GM12878 (cell line): ENCODE measurements around the gene ALOXE3. TPM values are rescaled to one million over a fixed set of nuclear protein-coding genes. Genes with fewer than 3 reads are reported as not detected.

Source experiments
- ATAC-seq: fragments of 200-7000 bp; cut with Tn5 transposase; 3 replicates; pipeline ENCODE4 v1.9.1; 2020; ENCODE audit warnings: mild to moderate bottlenecking, moderate library complexity
- BruUV-seq: library from RNA; stranded (reverse); fragments of 400-500 nt; replicated peaks from 2 replicates; lab custom pipeline; 2021; lab: Mats Ljungman, UMichigan
- CTCF ChIA-PET: fragments of 300-600 bp; sonication (Branson Sonifier 250); formaldehyde crosslinking; extraction: SDS; loops from one replicate; lab custom pipeline; 2021; ENCODE audit warnings: inconsistent platforms; lab: Yijun Ruan, JAX
- POLR2A ChIA-PET: fragments of 350-600 bp; formaldehyde crosslinking; extraction: SDS; loops from one replicate; lab custom pipeline; 2021; ENCODE audit warnings: inconsistent platforms; lab: Charles Lee
- RAD21 ChIA-PET: fragments of 300-600 bp; sonication (Branson Sonifier 250); formaldehyde crosslinking; loops from one replicate; lab custom pipeline; 2023; ENCODE audit warnings: antibody characterized with exemption; ENCODE audit not compliant: unreplicated experiment; lab: Charles Lee
- SMC1A ChIA-PET: fragments of 300-600 bp; sonication (Branson Sonifier 250); formaldehyde crosslinking; loops from one replicate; lab custom pipeline; 2023; ENCODE audit not compliant: unreplicated experiment, uncharacterized antibody; lab: Charles Lee
- DNase-seq: peaks from one replicate; pipeline ENCODE4 v3.0.0-alpha.2; 2011; ENCODE audit warnings: low read depth, low spot score
- FAIRE-seq: peaks from 3 replicates; lab custom pipeline; 2011; peaks lifted over from hg19 to GRCh38; lab: Jason Lieb, UNC
- H2AFZ ChIP-seq: 2 replicates; pipeline ENCODE4 v1.6.0; 2011; ENCODE audit warnings: low read depth, low read length, control low read depth; ENCODE audit not compliant: control insufficient read depth
- H3K27ac ChIP-seq: 2 replicates; pipeline ENCODE4 v1.5.1; 2011; ENCODE audit warnings: control low read depth; ENCODE audit not compliant: control insufficient read depth, insufficient read depth
- H3K27me3 ChIP-seq, 2 experiments: replicated peaks in 1 of 2; 2 replicates each; pipeline versions ENCODE4 v1.6.0 to v1.6.1; 2011; ENCODE audit warnings: low read length in 1 of 2; ENCODE audit not compliant: control insufficient read depth in 2 of 2, insufficient read depth in 2 of 2
- H3K36me3 ChIP-seq, 2 experiments: 2 replicates each; pipeline ENCODE4 v1.5.1; 2011; ENCODE audit warnings: low read length in 1 of 2; ENCODE audit not compliant: control insufficient read depth in 2 of 2, insufficient read depth in 2 of 2
- H3K4me1 ChIP-seq: 2 replicates; pipeline ENCODE4 v1.6.1; 2011; ENCODE audit warnings: mild to moderate bottlenecking, low read length, moderate library complexity, mixed read lengths; ENCODE audit not compliant: control insufficient read depth, insufficient read depth
- H3K4me2 ChIP-seq: 2 replicates; pipeline ENCODE4 v1.6.0; 2011; ENCODE audit warnings: control low read depth; ENCODE audit not compliant: control insufficient read depth, insufficient read depth
- H3K4me3 ChIP-seq: fragments of 200-600 bp; sonication (generic); 2 replicates; pipeline ENCODE4 v1.5.1; 2016
- H3K79me2 ChIP-seq: 2 replicates; pipeline ENCODE4 v1.6.0; 2011; ENCODE audit warnings: low read length; ENCODE audit not compliant: control insufficient read depth, insufficient read depth
- H3K9ac ChIP-seq: 2 replicates; pipeline ENCODE4 v1.8.0; 2011; ENCODE audit warnings: low read length, control low read depth, mixed read lengths; ENCODE audit not compliant: control insufficient read depth, insufficient read depth
- H3K9me3 ChIP-seq: replicated peaks from 3 replicates; pipeline ENCODE4 v1.5.1; 2011; ENCODE audit warnings: mild to moderate bottlenecking, low read length; ENCODE audit not compliant: control insufficient read depth, insufficient read depth
- H4K20me1 ChIP-seq: 2 replicates; pipeline ENCODE4 v1.6.0; 2011; ENCODE audit not compliant: control insufficient read depth, insufficient read depth
- MTA2 ChIP-seq: fragments of 450-650 bp; IDR thresholded peaks from 2 replicates; pipeline ENCODE4 v1.6.1; 2016; ENCODE audit warnings: low read depth, mild to moderate bottlenecking, moderate library complexity
- PML ChIP-seq: IDR thresholded peaks from 2 replicates; pipeline ENCODE4 v1.6.1; 2012; ENCODE audit warnings: low read length, inconsistent platforms
- SMARCA5 ChIP-seq: fragments of 450-650 bp; IDR thresholded peaks from 2 replicates; pipeline ENCODE4 v1.6.1; 2017; ENCODE audit warnings: mild to moderate bottlenecking
- SMC3 ChIP-seq: IDR thresholded peaks from 2 replicates; pipeline ENCODE4 v1.6.1; 2011; ENCODE audit warnings: low read length, improper control_type of control experiment, borderline replicate concordance
- SREBF2 ChIP-seq: IDR thresholded peaks from 2 replicates; pipeline ENCODE4 v1.6.1; 2012; ENCODE audit warnings: mild to moderate bottlenecking, low read length
- ZSCAN29 ChIP-seq: fragments of 450-650 bp; IDR thresholded peaks from 2 replicates; pipeline ENCODE4 v1.6.1; 2017; ENCODE audit warnings: mild to moderate bottlenecking, moderate library complexity
- WGBS: methylation state at CpG from one replicate; pipeline ENCODE4 v1.1.6; 2016; ENCODE audit warnings: low lambda C conversion rate; ENCODE audit not compliant: insufficient replicate concordance, insufficient coverage; ENCODE audit errors: missing lambda C conversion rate; 5-methylcytosine and 5-hydroxymethylcytosine counted together
- in situ Hi-C: fragments of 300-500 bp; cut with MboI; formaldehyde crosslinking; loops from 9 replicates; pipeline ENCODE4 v1.14.3; 2018; ENCODE audit warnings: mixed read lengths
- intact Hi-C: fragments of 100-400 bp; cut with micrococcal nuclease; formaldehyde crosslinking; loops from one replicate; pipeline ENCODE4 v1.14.2; 2022; ENCODE audit not compliant: unreplicated experiment
- polyA plus RNA-seq, 11 experiments: library from polyadenylated mRNA; depleted of rRNA in 4 of 11; unstranded in 6 of 11; stranded (reverse) in 5 of 11; fragments of >200 nt; fragmentation: Nextera tagmentation in 4 of 11; fragmentation: Illumina TruSeq in 1 of 11; extraction: Ambion mirVana in 4 of 11; extraction: Trizol in 1 of 11; gene quantifications; 1 replicate in 1 of 11; 2 replicates in 10 of 11; pipeline versions ENCODE4 v1.2.1 to v1.2.3, GENCODE V29; 2011 to 2016; ENCODE audit warnings: inconsistent platforms in 2 of 11, missing spikeins in 2 of 11, low read depth in 1 of 11
- total RNA-seq, 4 experiments: library from RNA; depleted of rRNA in 3 of 4; stranded (reverse); fragments of >200 nt in 3 of 4; fragmentation: Illumina TruSeq in 1 of 4; extraction: Trizol in 1 of 4; gene quantifications; 2 replicates each; pipeline versions ENCODE4 v1.2.1 to v1.2.3, GENCODE V29; 2013 to 2021
- TF ChIP-seq, protein P1 (sequence below): fragments of 450-650 bp; IDR thresholded peaks from 2 replicates; pipeline ENCODE4 v1.6.1; 2017; ENCODE audit warnings: mild to moderate bottlenecking, moderate library complexity

The ALOXE3 gene
- total and polyA plus RNA-seq, 10 of the 15 experiments (the other 5 are each of a cell fraction or from before 2014, with no cell fraction given) = 0.04 TPM; not detected in 9

GRCh38 chr17:8062807-8063483 lies 55.4 kb downstream of the ALOXE3 start:
- ChIA-PET RAD21 (interaction anchor here (1.4 to 1.7 kb wide), 3 partner anchors 49 to 76 kb away, joined by 3 to 5 read pairs (median 4); no protein-coding TSS in a partner anchor), SMC1A (interaction anchor here (0.8 to 4.5 kb wide), 7 partner anchors 12 to 238 kb away, joined by 3 to 37 read pairs (median 4); no protein-coding TSS in a partner anchor), CTCF (interaction anchor here (0.5 to 8.3 kb wide), 12 partner anchors 7 to 935 kb away, joined by 3 to 159 read pairs (median 54); partner anchors contain the start of genes ALOX12B and ALOXE3), POLR2A (interaction anchor here (0.8 kb wide), 1 partner anchor 66 kb away, joined by 3 read pairs; no protein-coding TSS in a partner anchor)
- Histone ChIP-seq H3K36me3 (no peaks in the 10 kb centered on the region), H4K20me1 (no peaks in the 10 kb centered on the region), H2AFZ (no peak overlapping the region), H3K27me3 (peaks cover 3 to 4% of the 10 kb centered on the region in 2 experiments), H3K79me2 (no peaks in the 10 kb centered on the region), H3K27ac (no peak overlapping the region), H3K9ac (no peak overlapping the region), H3K4me2 (no peak overlapping the region), H3K4me3 (no peak overlapping the region), H3K9me3 (no peaks in the 10 kb centered on the region), H3K4me1 (no peaks in the 10 kb centered on the region)
- TF ChIP-seq SREBF2 (no peak), ZSCAN29 (no peak)
- in situ Hi-C loops = no loop called here
- intact Hi-C loops = loop anchor here (5.0 kb wide), 2 partner anchors 54 to 99 kb away; partner anchors contain the start of genes ALOXE3 and VAMP2
- BruUV-seq = no TSS peak
- no peak for FAIRE-seq
- ATAC-seq = no peak
- WGBS = 47% methylated on average over 15 of the region's 15 CpGs
- no peak for DNase-seq

GRCh38 chr17:8062435-8062806 lies 55.9 kb downstream of the ALOXE3 start:
- no TSS peak for BruUV-seq
- ChIA-PET POLR2A (interaction anchor here (0.8 kb wide), 1 partner anchor 65 kb away, joined by 3 read pairs; no protein-coding TSS in a partner anchor), CTCF (interaction anchor here (0.5 to 8.3 kb wide), 14 partner anchors 8 to 936 kb away, joined by 3 to 159 read pairs (median 54); partner anchors contain the start of genes ALOX12B, ALOXE3 and GUCY2D)
- Histone ChIP-seq H4K20me1 (no peaks in the 10 kb centered on the region), H3K36me3 (no peaks in the 10 kb centered on the region), H3K9ac (no peak overlapping the region), H3K79me2 (no peaks in the 10 kb centered on the region)
- in situ Hi-C loops = no loop called here
- no peak for DNase-seq
- TF ChIP-seq SMARCA5 (no peak), PML (no peak), MTA2 (no peak), SMC3 (no peak)
- TF ChIP-seq, protein P1, sequence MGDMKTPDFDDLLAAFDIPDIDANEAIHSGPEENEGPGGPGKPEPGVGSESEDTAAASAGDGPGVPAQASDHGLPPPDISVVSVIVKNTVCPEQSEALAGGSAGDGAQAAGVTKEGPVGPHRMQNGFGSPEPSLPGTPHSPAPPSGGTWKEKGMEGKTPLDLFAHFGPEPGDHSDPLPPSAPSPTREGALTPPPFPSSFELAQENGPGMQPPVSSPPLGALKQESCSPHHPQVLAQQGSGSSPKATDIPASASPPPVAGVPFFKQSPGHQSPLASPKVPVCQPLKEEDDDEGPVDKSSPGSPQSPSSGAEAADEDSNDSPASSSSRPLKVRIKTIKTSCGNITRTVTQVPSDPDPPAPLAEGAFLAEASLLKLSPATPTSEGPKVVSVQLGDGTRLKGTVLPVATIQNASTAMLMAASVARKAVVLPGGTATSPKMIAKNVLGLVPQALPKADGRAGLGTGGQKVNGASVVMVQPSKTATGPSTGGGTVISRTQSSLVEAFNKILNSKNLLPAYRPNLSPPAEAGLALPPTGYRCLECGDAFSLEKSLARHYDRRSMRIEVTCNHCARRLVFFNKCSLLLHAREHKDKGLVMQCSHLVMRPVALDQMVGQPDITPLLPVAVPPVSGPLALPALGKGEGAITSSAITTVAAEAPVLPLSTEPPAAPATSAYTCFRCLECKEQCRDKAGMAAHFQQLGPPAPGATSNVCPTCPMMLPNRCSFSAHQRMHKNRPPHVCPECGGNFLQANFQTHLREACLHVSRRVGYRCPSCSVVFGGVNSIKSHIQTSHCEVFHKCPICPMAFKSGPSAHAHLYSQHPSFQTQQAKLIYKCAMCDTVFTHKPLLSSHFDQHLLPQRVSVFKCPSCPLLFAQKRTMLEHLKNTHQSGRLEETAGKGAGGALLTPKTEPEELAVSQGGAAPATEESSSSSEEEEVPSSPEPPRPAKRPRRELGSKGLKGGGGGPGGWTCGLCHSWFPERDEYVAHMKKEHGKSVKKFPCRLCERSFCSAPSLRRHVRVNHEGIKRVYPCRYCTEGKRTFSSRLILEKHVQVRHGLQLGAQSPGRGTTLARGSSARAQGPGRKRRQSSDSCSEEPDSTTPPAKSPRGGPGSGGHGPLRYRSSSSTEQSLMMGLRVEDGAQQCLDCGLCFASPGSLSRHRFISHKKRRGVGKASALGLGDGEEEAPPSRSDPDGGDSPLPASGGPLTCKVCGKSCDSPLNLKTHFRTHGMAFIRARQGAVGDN = no peak
- TF ChIP-seq, all 136 proteins: peak for 0
- WGBS = 38% methylated on average over 8 of the region's 8 CpGs
- no peak overlapping the region for H3K4me2 ChIP-seq
- ChIA-PET RAD21 (interaction anchor here (0.9 to 1.7 kb wide), 4 partner anchors 11 to 76 kb away, joined by 3 to 5 read pairs (median 4); no protein-coding TSS in a partner anchor), SMC1A (interaction anchor here (0.8 to 4.5 kb wide), 10 partner anchors 8 to 239 kb away, joined by 3 to 37 read pairs (median 4); partner anchors contain the start of gene SLC25A35)
- no peak overlapping the region for H2AFZ ChIP-seq
- FAIRE-seq = no peak
- no peak for ATAC-seq
- no peaks in the 10 kb centered on the region for H3K4me1 ChIP-seq
- intact Hi-C loops = loop anchor here (5.0 kb wide), 2 partner anchors 55 to 100 kb away; partner anchors contain the start of genes ALOXE3 and VAMP2
- H3K9me3 ChIP-seq = no peaks in the 10 kb centered on the region
- H3K27ac ChIP-seq = no peak overlapping the region
- H3K27me3 ChIP-seq = peaks cover 3 to 4% of the 10 kb centered on the region in 2 experiments
- no peak overlapping the region for H3K4me3 ChIP-seq
